ENCODE data around the gene KLHL21. TPM values are rescaled to one million over a fixed set of nuclear protein-coding genes. Genes with fewer than 3 reads are reported as not detected.

The KLHL21 gene
- total and polyA plus RNA-seq, 2 of the 4 experiments (the other 2 are of a cell fraction) = 12.0 to 36.7 TPM

DNA sequence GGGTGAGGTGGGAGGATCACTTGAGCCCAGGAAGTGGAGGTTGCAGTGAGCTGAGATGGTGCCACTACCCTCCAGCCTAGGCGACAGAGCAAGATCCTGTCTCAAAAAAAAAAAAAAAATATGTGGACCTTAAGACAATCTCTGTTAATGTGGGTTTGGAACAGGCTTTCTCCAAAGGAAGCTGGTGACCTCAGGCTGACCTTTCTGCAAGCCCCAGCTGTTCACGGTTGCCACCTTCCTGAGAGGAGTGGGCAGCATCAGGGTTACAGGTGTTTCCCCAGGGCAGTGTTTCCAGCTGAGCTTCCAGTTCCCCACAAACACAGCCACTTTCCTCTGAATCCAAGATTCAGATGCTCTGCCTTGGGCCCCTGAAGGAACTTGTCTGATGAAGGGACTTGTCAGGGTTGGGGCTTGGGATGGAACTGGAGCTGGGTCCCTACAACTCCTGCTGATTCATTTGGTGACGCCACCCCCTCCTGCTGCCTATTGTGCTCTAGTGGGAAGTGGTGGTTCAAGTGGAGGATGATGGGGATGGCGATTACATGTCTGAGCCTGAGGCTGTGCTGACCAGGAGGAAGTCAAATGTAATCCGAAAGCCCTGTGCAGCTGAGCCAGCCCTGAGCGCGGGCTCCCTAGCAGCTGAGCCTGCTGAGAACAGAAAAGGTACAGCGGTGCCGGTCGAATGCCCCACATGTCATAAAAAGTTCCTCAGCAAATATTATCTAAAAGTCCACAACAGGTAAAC lies 20.9 kb downstream of the KLHL21 start:
- Histone ChIP-seq H3K79me1 (ENCODE audit: low read depth in 1 of 2, low read length in 2 of 2) (peaks cover 15 to 43% of the 10 kb centered on the region in 2 experiments), H3K9me1 (ENCODE audit: insufficient read depth, low read length) (peaks cover 17% of the 10 kb centered on the region), H3K4me2 (ENCODE audit: low read depth, low read length) (no peak overlapping the region), H3K27ac (ENCODE audit: insufficient read depth, low read length) (no peak overlapping the region), H3K36me3 (ENCODE audit: control insufficient read depth, insufficient read depth, low read length) (0 out of 2 replicates have a peak, but pooled peaks cover 3% of the 10 kb centered on the region), H2AFZ (replicated peaks; ENCODE audit: low read length, poor library complexity) (no peak overlapping the region), H2BK20ac (ENCODE audit: low read depth, low read length) (no peak overlapping the region), H3K14ac (replicated peaks; ENCODE audit: low read depth, low read length) (no peak overlapping the region), H3K9ac (ENCODE audit: low read depth, low read length) (no peak overlapping the region), H3K23ac (ENCODE audit: low read depth, low read length) (no peak overlapping the region), H4K20me1 (ENCODE audit: insufficient read depth, low read length) (peaks cover 15% of the 10 kb centered on the region), H3K56ac (ENCODE audit: extremely low read depth, insufficient read depth, low read length) (no peak overlapping the region), H4K8ac (ENCODE audit: low read depth in 2 of 2, low read length in 2 of 2) (no peak overlapping the region), H3K4me3 (ENCODE audit: insufficient read depth, low read depth, low read length) (no peak overlapping the region), H3K18ac (ENCODE audit: low read depth, low read length) (no peak overlapping the region), H2BK5ac (ENCODE audit: low read depth, low read length, poor library complexity, severe bottlenecking) (no peak overlapping the region), H4K91ac (ENCODE audit: insufficient read depth, low read depth, low read length) (no peak overlapping the region), H3K4me1 (ENCODE audit: control insufficient read depth, insufficient read depth, low read length) (peaks cover 11% of the 10 kb centered on the region), H2AK5ac (ENCODE audit: low read depth, low read length) (no peak overlapping the region), H2AK9ac (replicated peaks; ENCODE audit: low read depth, low read length, poor library complexity) (peak overlapping the region; percentile 1), H2BK120ac (ENCODE audit: low read depth, low read length) (no peak overlapping the region), H4K5ac (ENCODE audit: low read depth, low read length) (no peak overlapping the region), H3K9me3 (ENCODE audit: control insufficient read depth, insufficient read depth, low read length) (no peaks in the 10 kb centered on the region), H3K4ac (ENCODE audit: low read depth, low read length) (no peak overlapping the region), H3K27me3 (ENCODE audit: control insufficient read depth, insufficient read depth, low read length) (no peaks in the 10 kb centered on the region), H2BK15ac (ENCODE audit: low read depth, low read length) (no peak overlapping the region)
- in situ Hi-C loops (cut with MboI; ENCODE audit: low sequenced_read_pairs) (no loop called here), intact Hi-C loops (cut with micrococcal nuclease) (no loop called here), dilution Hi-C loops (cut with HindIII; ENCODE audit: low sequenced_read_pairs, unreplicated experiment) (no loop called here)
- no peak for DNase-seq
- POLR2A ChIA-PET (ENCODE audit: unreplicated experiment) = no interaction called here
- CTCF ChIA-PET = interaction anchor here (0.5 to 0.7 kb wide), 3 partner anchors 8 to 21 kb away, joined by 3 to 6 read pairs (median 5); no protein-coding TSS in a partner anchor
- ATAC-seq (ENCODE audit: low read depth) = no peak
- WGBS, 2 experiments (ENCODE audit: extremely low coverage in 2 of 2, insufficient read length in 1 of 2) = 100% methylated on average over 1 of the region's 10 CpGs; no CpG with 5 or more reads in 1 of the 2 experiments
- no TSS peak for BruUV-seq (replicated peaks)
- TF ChIP-seq NFE2L2 (IDR thresholded peaks at IDR 0.05; ENCODE audit: low read depth, low read length) (no peak), POLR2A (IDR thresholded peaks at IDR 0.05; ENCODE audit: low read depth, low read length) (no peak), RAD21 (IDR thresholded peaks at IDR 0.05; ENCODE audit: low read length) (no peak), CEBPB (IDR thresholded peaks at IDR 0.05; ENCODE audit: low read depth, low read length) (no peak), SMC3 (IDR thresholded peaks at IDR 0.05; ENCODE audit: low read depth, low read length) (no peak), MXI1 (IDR thresholded peaks at IDR 0.05; ENCODE audit: borderline replicate concordance, low read depth, low read length) (no peak), CHD1 (IDR thresholded peaks at IDR 0.05; ENCODE audit: low read depth, low read length) (no peak), RFX5 (IDR thresholded peaks at IDR 0.05; ENCODE audit: low read depth, low read length) (no peak), MAFK (IDR thresholded peaks at IDR 0.05; ENCODE audit: low read depth, low read length) (no peak), RCOR1 (IDR thresholded peaks at IDR 0.05; ENCODE audit: insufficient replicate concordance, low read length) (no peak), MAZ (IDR thresholded peaks at IDR 0.05; ENCODE audit: borderline replicate concordance, low read depth, low read length) (no peak), FOS (IDR thresholded peaks at IDR 0.05; ENCODE audit: low read depth, low read length) (no peak)
- TF ChIP-seq, protein P1, sequence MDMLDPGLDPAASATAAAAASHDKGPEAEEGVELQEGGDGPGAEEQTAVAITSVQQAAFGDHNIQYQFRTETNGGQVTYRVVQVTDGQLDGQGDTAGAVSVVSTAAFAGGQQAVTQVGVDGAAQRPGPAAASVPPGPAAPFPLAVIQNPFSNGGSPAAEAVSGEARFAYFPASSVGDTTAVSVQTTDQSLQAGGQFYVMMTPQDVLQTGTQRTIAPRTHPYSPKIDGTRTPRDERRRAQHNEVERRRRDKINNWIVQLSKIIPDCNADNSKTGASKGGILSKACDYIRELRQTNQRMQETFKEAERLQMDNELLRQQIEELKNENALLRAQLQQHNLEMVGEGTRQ (IDR thresholded peaks at IDR 0.05; ENCODE audit: low read depth, low read length) = no peak
- TF ChIP-seq, protein P2, sequence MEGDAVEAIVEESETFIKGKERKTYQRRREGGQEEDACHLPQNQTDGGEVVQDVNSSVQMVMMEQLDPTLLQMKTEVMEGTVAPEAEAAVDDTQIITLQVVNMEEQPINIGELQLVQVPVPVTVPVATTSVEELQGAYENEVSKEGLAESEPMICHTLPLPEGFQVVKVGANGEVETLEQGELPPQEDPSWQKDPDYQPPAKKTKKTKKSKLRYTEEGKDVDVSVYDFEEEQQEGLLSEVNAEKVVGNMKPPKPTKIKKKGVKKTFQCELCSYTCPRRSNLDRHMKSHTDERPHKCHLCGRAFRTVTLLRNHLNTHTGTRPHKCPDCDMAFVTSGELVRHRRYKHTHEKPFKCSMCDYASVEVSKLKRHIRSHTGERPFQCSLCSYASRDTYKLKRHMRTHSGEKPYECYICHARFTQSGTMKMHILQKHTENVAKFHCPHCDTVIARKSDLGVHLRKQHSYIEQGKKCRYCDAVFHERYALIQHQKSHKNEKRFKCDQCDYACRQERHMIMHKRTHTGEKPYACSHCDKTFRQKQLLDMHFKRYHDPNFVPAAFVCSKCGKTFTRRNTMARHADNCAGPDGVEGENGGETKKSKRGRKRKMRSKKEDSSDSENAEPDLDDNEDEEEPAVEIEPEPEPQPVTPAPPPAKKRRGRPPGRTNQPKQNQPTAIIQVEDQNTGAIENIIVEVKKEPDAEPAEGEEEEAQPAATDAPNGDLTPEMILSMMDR (conservative IDR thresholded peaks at IDR 0.05; ENCODE audit: low read depth, low read length) = no peak
- TF ChIP-seq, protein P3, sequence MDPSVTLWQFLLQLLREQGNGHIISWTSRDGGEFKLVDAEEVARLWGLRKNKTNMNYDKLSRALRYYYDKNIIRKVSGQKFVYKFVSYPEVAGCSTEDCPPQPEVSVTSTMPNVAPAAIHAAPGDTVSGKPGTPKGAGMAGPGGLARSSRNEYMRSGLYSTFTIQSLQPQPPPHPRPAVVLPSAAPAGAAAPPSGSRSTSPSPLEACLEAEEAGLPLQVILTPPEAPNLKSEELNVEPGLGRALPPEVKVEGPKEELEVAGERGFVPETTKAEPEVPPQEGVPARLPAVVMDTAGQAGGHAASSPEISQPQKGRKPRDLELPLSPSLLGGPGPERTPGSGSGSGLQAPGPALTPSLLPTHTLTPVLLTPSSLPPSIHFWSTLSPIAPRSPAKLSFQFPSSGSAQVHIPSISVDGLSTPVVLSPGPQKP (IDR thresholded peaks at IDR 0.05; ENCODE audit: borderline replicate concordance, low read depth, low read length) = no peak
